K562 (cell line): Measurements from ENCODE around the gene LRRC10. TPM values are rescaled to one million over a fixed set of nuclear protein-coding genes. Genes with fewer than 3 reads are reported as not detected.

ENCODE experiments used
- BCOR ChIP-seq: fragments of 450-650 bp; IDR thresholded peaks from 2 replicates; pipeline ENCODE4 v1.6.1; 2016
- CBX8 ChIP-seq: fragments of 200-600 bp; sonication (generic); IDR thresholded peaks from 2 replicates; pipeline ENCODE4 v1.6.1; 2012; ENCODE audit warnings: borderline replicate concordance, mixed run types, low read depth, mild to moderate bottlenecking, moderate library complexity, mixed read lengths, low read length, control low read depth, inconsistent platforms; ENCODE audit not compliant: poor library complexity, severe bottlenecking; ENCODE audit errors: extremely low read depth
- CHCHD3 ChIP-seq: fragments of 250-450 bp; sonication (Bioruptor Pico); IDR thresholded peaks from 2 replicates; pipeline ENCODE4 v2.1.2; 2022; ENCODE audit warnings: mild to moderate bottlenecking
- CREBBP ChIP-seq: IDR thresholded peaks from one replicate; pipeline ENCODE4 v1.6.1; 2012; ENCODE audit warnings: low read depth, mild to moderate bottlenecking, control low read depth, inconsistent platforms, low read length
- FOXA1 ChIP-seq: fragments of 450-650 bp; IDR thresholded peaks from 2 replicates; pipeline ENCODE4 v1.6.1; 2016; ENCODE audit warnings: mild to moderate bottlenecking, borderline replicate concordance
- HNRNPK ChIP-seq: fragments of 200-400 bp; formaldehyde crosslinking; IDR thresholded peaks from one replicate; pipeline ENCODE4 v1.6.1; 2018; ENCODE audit warnings: mild to moderate bottlenecking, low read depth, low read length; ENCODE audit not compliant: poor library complexity, severe bottlenecking
- MXI1 ChIP-seq: IDR thresholded peaks from 2 replicates; pipeline ENCODE4 v1.6.1; 2011; ENCODE audit warnings: low read depth, mild to moderate bottlenecking, improper control_type of control experiment, low read length
- POLR2AphosphoS5 ChIP-seq: IDR thresholded peaks from 2 replicates; pipeline ENCODE4 v1.6.1; 2011; ENCODE audit warnings: mild to moderate bottlenecking, low read depth, low read length, moderate library complexity; ENCODE audit not compliant: control insufficient read depth, insufficient read depth
- RAD51 ChIP-seq: fragments of 450-650 bp; IDR thresholded peaks from 2 replicates; pipeline ENCODE4 v1.7.1; 2016; ENCODE audit warnings: low read depth, mild to moderate bottlenecking, borderline replicate concordance
- SETDB1 ChIP-seq: IDR thresholded peaks from one replicate; pipeline ENCODE4 v1.6.1; 2012; ENCODE audit warnings: low read length, control low read depth, inconsistent platforms
- SOX6 ChIP-seq: fragments of 450-650 bp; IDR thresholded peaks from 2 replicates; pipeline ENCODE4 v1.6.1; 2014; ENCODE audit warnings: mild to moderate bottlenecking
- SUPT5H ChIP-seq: fragments of 450-650 bp; IDR thresholded peaks from 2 replicates; pipeline ENCODE4 v1.6.1; 2016
- ZNF133 ChIP-seq: fragments of 250-450 bp; sonication (Bioruptor Pico); IDR thresholded peaks from 2 replicates; pipeline ENCODE4 v1.4.0; 2020; ENCODE audit warnings: mild to moderate bottlenecking
- ZNF347 ChIP-seq: fragments of 450-650 bp; formaldehyde crosslinking; IDR thresholded peaks from 2 replicates; pipeline ENCODE4 v1.4.0; 2020; ENCODE audit warnings: low read depth, mild to moderate bottlenecking, moderate library complexity
- ZNF785 ChIP-seq: fragments of 250-450 bp; sonication (Bioruptor Pico); IDR thresholded peaks from 2 replicates; pipeline ENCODE4 v1.4.0; 2020; ENCODE audit warnings: mild to moderate bottlenecking
- polyA plus RNA-seq, 8 experiments: library from polyadenylated mRNA; depleted of rRNA in 4 of 8; stranded (reverse) in 5 of 8; unstranded in 3 of 8; fragments of >200 nt; fragmentation: Nextera tagmentation in 2 of 8; fragmentation: Illumina TruSeq in 1 of 8; extraction: Ambion mirVana in 2 of 8; extraction: Trizol in 1 of 8; gene quantifications; 2 replicates each; pipeline versions ENCODE4 v1.2.1 to v1.2.3, GENCODE V29; 2011 to 2014; ENCODE audit warnings: inconsistent platforms in 1 of 8, missing spikeins in 1 of 8
- total RNA-seq, 7 experiments: library from RNA; depleted of rRNA in 6 of 7; stranded (reverse); fragments of >200 nt in 6 of 7; fragmentation: Illumina TruSeq in 2 of 7; extraction: Trizol in 2 of 7; gene quantifications; 2 replicates each; pipeline versions ENCODE4 v1.2.1 to v1.2.3, GENCODE V29; 2011 to 2021; ENCODE audit warnings: low replicate concordance in 1 of 7
- TF ChIP-seq, protein P1 (sequence below), 2 experiments: fragments of 450-650 bp; formaldehyde crosslinking in 1 of 2; IDR thresholded peaks; 2 replicates each; pipeline versions ENCODE4 v1.4.0 to v1.6.1; 2014 to 2020; ENCODE audit warnings: mild to moderate bottlenecking in 2 of 2, borderline replicate concordance in 1 of 2, low read depth in 1 of 2
- TF ChIP-seq, protein P2 (sequence below): fragments of 250-450 bp; sonication (Bioruptor Pico); IDR thresholded peaks from 2 replicates; pipeline ENCODE4 v1.5.0; 2020; ENCODE audit warnings: mild to moderate bottlenecking
- TF ChIP-seq, protein P3 (sequence below): sonication (generic); formaldehyde crosslinking; IDR thresholded peaks from 2 replicates; pipeline ENCODE4 v1.8.1; 2023; ENCODE audit warnings: mild to moderate bottlenecking, missing genetic modification reagents, moderate library complexity

LRRC10 gene
- total and polyA plus RNA-seq, 9 of the 15 experiments (the other 6 are each of a cell fraction or from before 2014, with no cell fraction given), result 0.09 TPM; not detected in 8

DNA sequence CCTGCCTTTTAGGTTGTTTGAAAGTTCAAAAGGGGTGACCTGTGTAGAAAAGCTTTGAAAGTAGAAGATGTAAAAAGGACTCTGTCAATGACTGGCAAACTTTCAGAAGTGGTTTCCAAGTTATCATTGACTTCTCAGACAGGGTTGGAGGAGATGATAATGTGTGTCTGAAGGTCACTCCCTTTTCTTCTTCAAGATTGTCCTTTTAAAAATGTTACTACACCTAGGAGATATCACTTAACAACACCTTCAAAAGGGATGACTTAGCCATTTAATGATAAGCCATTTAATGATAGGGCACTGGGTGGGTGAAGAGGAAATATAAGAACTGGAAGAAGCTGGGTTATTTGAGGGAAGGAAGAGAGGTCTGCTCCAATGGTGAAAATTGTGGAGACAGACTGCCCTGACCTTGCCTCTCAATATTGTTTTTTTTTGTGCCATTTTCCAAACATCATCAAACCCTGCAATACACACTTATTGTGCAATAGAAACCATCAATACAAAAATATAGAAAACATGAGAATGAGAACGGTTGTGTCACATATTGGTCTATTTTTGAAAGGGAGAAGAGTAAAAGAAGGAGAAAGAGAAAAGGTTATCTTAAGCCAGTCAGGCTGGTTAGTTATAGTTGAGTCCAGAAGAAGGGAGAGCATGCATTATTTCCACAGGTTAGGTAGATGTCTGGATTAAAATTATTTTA, 49.6 kb upstream of the LRRC10 start (continued):
- no peak for TF ChIP-seq CBX8
- no peak for TF ChIP-seq CHCHD3 (CRISPR knock-in tag)
- no peak for TF ChIP-seq HNRNPK
- peak; percentile 89 for TF ChIP-seq SOX6
- TF ChIP-seq POLR2AphosphoS5, result peak; percentile 54; the same call in 1 of the 2 replicates
- no peak for TF ChIP-seq ZNF785
- no peak for TF ChIP-seq CREBBP
- TF ChIP-seq RAD51, result no peak
- TF ChIP-seq ZNF347, result no peak
- no peak for TF ChIP-seq SUPT5H
- TF ChIP-seq, protein P1, sequence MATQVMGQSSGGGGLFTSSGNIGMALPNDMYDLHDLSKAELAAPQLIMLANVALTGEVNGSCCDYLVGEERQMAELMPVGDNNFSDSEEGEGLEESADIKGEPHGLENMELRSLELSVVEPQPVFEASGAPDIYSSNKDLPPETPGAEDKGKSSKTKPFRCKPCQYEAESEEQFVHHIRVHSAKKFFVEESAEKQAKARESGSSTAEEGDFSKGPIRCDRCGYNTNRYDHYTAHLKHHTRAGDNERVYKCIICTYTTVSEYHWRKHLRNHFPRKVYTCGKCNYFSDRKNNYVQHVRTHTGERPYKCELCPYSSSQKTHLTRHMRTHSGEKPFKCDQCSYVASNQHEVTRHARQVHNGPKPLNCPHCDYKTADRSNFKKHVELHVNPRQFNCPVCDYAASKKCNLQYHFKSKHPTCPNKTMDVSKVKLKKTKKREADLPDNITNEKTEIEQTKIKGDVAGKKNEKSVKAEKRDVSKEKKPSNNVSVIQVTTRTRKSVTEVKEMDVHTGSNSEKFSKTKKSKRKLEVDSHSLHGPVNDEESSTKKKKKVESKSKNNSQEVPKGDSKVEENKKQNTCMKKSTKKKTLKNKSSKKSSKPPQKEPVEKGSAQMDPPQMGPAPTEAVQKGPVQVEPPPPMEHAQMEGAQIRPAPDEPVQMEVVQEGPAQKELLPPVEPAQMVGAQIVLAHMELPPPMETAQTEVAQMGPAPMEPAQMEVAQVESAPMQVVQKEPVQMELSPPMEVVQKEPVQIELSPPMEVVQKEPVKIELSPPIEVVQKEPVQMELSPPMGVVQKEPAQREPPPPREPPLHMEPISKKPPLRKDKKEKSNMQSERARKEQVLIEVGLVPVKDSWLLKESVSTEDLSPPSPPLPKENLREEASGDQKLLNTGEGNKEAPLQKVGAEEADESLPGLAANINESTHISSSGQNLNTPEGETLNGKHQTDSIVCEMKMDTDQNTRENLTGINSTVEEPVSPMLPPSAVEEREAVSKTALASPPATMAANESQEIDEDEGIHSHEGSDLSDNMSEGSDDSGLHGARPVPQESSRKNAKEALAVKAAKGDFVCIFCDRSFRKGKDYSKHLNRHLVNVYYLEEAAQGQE (IDR thresholded peaks at IDR 0.05; ENCODE audit: borderline replicate concordance), result 0 out of 2 replicates have a peak, but pooled peaks have one; percentile 16
- TF ChIP-seq, protein P1 (CRISPR knock-in tag; IDR thresholded peaks at IDR 0.05; ENCODE audit: low read depth), result no peak
- TF ChIP-seq, protein P2, sequence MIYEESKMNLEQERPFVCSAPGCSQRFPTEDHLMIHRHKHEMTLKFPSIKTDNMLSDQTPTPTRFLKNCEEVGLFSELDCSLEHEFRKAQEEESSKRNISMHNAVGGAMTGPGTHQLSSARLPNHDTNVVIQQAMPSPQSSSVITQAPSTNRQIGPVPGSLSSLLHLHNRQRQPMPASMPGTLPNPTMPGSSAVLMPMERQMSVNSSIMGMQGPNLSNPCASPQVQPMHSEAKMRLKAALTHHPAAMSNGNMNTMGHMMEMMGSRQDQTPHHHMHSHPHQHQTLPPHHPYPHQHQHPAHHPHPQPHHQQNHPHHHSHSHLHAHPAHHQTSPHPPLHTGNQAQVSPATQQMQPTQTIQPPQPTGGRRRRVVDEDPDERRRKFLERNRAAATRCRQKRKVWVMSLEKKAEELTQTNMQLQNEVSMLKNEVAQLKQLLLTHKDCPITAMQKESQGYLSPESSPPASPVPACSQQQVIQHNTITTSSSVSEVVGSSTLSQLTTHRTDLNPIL (CRISPR knock-in tag), result no peak
- TF ChIP-seq, protein P3, sequence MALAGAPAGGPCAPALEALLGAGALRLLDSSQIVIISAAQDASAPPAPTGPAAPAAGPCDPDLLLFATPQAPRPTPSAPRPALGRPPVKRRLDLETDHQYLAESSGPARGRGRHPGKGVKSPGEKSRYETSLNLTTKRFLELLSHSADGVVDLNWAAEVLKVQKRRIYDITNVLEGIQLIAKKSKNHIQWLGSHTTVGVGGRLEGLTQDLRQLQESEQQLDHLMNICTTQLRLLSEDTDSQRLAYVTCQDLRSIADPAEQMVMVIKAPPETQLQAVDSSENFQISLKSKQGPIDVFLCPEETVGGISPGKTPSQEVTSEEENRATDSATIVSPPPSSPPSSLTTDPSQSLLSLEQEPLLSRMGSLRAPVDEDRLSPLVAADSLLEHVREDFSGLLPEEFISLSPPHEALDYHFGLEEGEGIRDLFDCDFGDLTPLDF (CRISPR knock-in tag), result no peak
- no peak for TF ChIP-seq SETDB1
- TF ChIP-seq BCOR, result no peak
- TF ChIP-seq FOXA1, result no peak
- TF ChIP-seq MXI1, result peak; percentile 60; the same call in 1 of the 2 replicates
- TF ChIP-seq ZNF133 (CRISPR knock-in tag), result no peak
